Activated T-cell treated with anti-CD3 and anti-CD28 coated beads for 4 hours (primary cell): Measurements from ENCODE around the gene CAPS.

ENCODE experiments used
- DNase-seq: peaks from one replicate; pipeline ENCODE4 v3.0.0-alpha.2; 2020

Gene CAPS

DNA sequence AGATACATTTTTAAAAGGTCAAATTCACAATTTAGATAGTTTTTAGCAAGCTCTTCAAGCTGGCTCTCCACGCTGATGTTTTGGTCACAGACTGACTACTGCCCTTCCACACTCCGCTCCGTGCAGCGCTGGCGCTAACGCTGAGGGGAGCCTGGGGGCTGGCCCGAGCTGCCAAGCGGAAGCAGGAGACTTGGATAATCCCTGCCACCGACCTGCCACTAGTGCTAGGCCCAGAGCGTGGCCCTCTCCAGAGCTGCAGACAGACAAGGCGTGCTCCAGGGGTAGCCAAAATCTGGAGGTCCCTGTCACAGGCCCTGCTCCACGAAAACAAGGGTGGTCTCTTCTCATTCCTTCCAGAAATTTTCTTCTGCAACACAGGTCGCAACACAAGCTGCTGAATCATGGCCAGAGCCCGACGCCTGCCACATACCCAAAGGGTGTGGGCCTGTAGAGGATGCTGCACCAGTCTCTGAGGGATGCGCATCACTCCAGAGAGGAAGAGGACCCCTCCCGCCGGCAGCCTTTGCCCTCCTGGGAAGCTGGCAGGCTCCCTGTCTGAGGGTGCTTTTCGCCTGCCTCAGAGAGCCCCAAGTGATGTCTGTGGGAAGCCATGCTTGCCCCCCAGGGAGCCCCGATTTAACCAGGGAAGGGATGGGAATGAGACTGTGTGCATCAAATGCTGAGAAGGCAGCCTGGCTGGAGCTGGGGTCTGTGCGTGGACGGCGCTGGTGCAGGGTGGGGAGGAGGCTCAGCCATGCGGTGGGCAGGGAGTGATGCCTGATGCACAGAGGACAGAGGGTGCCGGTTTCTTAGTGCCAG, 21.6 kb downstream of the CAPS start:
- DNase-seq: no peak

DNA sequence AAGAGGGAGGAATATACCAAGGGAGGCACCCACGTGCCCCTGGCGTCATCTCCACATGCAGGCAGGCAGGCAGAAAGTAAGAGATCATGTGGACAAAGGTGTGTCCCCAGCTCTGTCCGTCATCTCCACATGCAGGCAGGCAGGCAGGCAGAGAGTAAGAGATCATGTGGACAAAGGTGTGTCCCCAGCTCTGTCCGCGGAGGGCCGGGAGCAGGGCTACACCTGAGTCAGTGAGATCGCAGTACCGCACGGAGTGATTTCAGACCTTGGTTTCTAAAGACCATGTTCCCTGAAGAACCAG, 22.2 kb downstream of the CAPS start:
- no peak for DNase-seq

DNA sequence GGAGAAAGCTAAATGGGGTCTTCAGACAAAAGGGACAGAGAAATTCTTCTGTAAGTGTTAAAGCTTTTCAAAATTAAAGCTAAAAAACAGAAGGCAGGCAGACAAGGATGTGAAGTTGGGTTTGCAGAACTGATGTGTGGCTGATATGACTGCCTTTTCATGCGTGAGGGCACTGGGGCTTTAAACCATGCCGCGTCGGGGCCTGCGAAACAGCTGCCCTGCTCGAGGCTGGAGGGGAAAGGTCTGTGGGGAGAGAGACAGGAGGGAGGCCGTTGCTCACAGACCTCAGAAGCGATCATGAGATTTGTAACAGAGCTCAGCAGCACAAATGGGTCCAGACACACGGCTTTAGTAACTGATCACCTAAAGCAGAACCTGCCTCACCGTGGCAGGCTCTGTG, 23.5 kb downstream of the CAPS start:
- no peak for DNase-seq

DNA sequence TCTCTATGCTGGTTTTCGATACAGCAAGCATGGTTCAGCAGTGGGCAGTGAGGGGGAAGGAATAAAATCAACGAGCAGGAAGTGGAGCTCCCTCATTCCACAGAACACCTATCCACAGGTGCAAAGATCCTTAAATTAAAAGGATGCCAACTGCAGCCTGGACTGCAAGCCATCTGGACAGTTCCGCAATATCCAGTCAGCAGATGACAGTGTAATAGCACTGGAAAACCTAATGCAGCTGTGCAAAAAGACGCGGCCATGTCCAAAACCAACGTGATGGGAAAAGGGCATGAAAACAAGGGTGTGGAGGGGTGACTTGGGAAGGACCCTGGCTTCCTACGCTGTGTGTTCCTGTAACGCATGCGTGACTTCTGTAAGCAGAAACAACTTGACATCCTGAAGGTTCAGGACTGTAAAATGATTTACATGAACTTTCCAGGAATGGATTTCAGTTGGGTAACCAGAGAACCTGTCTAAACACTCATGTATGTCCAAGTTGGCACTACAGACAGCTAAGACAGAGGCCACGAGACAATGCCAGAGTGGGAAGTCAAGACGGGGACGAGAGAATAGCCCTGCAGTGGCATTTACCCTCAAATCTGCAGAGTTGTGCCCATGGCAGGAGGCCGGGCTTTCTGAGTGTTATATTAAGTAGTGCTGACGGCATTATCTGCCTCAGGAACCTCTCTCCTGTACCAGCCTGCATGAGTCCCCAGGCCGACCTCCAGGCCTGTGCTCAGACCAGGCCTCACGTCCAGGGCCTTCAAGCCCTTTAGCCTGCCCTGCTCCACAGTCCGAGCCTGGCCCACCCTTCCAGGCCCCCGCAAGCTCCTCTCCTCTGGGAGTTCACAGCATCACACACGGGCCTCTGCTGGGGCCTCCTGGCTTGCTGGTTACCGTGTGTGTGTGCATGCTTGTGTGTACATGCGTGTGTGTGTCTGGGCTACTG, 26.5 kb downstream of the CAPS start:
- no peak for DNase-seq

DNA sequence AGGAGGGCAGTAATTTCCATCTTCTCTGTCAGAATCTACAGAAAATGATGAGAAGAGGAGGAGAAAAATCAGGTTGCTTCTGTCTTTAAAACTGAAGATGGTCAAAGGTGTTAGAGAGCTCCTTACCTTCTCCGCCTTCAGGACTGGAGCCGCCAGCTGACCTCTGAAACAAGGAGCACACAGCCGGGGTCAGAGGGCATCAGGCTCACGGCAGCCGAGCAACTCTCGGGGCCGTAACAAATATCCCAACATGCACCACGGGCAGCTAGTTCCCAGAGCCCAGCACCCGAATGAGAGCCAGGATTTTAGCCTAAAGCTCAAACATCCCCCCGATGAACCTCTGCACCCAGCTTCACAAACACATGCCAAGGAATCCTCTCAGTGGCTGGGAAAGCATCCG, 27.6 kb downstream of the CAPS start:
- DNase-seq: no peak

DNA sequence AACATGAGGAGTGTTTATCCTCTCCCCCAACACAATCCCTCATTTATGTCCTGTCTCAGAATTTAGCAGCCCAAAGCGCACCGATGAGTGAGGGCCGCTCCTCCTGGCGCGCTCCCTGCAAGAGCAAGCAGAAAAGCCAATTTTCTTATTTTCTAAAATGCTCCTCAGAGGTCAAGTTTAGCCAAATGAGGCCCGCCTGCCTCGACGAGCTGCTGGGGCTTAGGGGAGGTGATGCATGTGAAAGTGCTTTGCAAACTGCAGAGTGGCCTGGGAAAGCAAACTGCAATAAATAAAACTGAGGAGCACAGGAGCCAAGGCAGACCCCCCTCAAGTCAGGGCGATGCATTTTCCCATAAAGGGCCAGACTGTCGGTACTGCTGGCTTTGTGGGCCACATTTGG, 29.0 kb downstream of the CAPS start:
- DNase-seq: no peak

DNA sequence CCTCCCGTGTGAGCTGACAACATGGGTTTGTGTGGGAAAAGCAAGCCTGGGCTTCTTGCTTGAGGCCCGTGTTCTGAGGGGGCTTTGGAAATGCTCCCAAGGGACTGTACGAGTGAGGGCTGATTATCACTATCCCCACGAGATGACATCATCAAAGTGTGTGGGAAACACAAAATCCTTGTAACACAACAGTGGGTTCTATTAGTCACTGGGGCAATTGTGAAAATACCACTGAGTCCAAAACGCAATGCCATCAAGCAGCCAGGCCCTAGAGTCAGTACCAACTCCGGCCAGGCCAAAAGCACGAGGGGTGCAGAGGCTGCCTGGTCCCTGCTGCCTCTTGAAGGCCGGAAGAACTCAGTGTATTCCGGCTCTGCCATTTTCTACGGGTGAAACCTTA, 29.6 kb downstream of the CAPS start:
- DNase-seq: no peak

DNA sequence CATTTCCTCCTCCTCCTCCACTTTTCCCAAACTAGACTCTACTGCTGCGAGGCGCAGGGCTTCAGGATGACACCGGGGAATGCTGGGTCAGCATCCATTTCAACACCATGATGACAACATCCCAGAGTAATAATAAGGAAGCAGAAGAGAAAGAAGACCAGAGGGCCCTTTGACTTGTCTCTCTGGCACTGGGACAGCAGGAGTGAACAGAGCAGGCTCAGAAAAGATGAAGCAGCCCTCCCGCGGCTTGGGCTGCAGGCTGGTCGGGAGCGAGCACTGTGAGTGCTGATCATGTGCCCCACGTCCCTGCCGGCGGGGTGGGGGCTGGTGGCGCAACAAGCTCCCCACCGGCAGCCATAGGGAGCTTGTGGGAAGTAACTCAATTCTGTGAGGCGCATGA, 33.4 kb downstream of the CAPS start:
- no peak for DNase-seq

DNA sequence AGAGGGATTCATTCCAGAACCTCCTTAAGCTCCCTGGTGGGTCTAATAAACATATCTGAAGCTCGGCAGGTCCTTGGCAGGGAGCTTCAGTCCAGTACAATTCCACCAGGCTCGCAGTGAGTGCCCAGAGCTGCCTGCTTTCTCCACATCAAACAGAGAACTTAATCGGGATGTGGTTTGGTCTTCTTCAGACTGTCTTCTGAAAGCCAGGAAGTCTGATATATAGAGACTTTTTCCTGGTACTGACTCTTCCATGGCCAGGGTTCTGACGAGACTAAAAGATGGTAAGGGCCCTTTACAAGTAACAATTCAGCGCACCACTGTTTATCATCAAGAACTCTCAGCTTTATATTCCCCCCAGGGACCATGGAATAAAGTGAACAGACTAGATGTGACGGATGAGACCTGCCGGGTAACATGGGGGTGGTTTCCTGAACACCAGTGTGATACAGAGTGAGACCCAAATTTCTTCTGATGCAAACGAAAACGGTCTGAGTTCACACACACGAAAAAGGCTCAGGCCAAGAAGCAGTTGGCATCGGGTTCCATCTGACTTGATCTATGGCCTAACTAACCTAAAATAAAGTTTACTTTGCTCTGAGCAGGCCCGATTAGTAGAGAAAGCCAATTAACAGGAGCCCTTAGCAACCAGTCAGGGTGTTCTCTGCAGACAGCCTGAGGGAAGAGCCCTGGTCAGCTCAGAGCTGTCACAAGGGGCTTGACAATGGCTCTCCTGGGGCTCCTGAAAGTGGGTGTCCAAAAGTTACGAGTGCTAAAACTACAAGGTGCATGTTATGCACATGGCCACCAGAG, 34.9 kb downstream of the CAPS start:
- DNase-seq: no peak

DNA sequence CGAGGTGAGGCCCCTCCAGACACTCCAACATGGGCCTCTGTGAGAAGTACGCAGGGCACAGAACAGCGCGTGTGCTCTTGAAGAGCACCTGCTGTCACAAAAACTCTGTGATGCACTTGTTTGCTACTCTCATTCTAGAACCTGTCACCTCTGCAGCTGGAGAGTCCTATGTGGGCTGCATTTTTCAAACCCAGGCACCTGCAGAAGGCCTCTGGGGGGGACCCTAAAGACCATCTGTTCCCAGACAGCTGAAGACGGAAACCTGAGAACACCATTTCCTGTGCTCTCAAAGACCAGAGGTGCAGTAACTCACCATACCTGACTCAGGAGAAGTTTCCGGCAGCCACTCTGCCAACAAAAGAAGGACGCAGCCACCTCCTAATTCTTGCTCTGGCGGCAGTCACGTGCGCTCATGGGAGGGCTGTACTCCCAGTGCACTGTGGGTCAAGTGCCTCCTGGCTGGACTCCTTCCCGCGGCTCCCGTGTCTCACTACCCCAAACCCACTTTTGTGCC, 35.8 kb downstream of the CAPS start:
- DNase-seq: no peak

DNA sequence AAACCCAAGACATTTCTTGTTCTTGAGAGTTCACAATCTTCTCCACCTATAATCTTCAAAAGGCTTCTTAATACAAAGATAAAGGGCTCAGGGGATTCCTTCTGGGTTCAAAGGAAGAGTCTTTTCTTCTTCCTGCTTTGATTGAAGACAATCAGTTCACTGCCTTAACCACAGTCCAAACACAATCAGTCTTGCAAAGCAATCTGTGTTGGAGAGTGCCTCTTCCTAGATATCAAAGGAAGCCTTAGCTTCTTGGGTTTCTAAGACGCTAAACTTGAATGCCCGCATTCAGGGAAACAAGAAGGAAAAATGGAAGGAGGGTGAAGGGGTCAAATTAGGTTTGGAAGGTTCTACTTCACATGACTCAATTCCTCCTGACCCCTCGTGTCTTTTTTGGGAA, 36.7 kb downstream of the CAPS start:
- no peak for DNase-seq

DNA sequence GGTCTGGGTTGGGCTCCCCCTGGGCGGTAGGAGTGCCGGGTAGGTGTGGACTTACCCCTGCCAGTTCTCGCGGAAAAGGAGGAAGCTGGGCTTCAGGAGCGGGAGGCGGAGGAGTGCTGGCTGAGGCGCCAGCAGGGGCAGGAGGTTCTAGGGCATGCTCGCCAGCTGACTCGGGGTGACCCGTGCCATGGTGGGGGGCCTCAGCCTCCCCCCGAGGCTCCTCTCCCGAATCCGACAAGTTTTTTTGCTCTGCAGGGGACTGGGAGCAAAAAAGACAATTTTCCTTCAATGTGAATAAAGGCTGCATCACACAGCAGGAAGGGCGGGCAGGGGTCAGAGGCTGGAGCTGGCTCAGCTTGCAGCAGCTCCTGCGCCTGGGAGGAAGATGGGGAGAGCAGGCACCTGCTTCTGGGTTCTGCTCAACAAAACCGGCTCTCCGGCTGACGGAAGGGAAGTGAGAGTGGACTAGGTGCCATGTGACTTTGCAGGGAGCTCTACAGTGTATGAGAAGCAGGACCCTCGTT, 37.3 kb downstream of the CAPS start:
- no peak for DNase-seq

DNA sequence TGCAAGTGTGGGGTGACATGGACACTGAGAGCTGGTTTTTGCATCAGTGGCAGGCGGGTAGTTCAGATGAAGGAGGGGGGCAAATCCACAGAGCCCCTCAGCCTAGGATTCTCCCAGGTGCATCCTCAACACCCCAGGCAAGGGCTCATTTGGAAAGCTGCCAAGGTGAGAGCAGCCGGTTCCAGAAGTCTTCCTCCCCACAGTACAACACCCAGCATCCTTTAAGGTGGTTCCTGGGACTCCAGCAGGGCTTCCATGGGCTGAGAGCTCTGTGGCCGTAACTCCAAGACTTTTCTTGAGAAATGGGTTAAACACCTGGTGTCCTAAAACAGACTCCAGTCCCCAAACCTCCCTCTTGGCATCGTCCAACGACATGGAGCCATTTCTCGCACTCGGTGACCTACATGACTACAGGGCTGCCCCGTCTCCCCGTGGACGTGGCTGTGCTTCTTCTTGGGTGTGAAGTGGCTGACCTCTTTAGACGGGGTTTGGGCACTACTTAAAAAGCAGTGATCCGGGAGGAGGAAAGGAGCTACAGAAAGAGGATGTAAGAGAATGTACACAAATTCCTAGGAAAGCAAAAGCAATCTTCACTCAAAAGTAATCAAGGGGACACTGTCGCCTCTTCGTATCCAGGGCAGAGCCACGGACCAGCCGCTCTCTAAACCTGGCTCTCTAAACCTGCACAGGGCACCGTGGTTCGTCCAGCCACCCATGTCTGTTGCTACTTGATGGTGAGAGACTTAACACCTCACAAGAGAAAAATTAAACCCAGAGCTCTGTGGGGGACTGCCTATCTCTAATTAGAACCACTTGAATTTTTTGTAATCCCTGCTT, 38.4 kb downstream of the CAPS start:
- no peak for DNase-seq

DNA sequence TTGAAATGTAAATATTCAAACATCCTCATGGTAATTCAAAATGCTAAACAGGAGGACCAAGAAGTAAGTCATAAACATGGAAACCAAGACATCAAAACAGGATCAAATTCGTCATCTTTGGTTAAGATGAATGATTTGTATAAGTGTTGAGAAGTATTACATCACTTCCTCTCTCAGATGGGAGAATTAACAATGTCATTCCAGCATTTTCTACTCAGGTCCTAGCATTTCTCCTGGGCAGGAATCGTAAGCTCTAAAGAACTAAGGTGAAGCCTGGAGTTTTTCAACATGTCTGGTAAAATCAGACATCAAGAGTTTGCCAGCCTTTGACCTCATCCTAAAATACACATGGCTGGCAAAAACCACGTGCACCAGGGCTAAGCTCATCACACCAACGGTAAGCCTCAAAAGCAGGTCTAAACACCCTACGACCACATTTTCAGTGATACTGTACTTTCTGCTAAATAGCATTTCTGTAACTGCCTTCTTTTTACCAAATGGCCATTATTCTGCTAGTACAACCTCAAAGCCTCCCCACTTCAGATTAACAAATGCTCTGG, 39.1 kb downstream of the CAPS start:
- no peak for DNase-seq

DNA sequence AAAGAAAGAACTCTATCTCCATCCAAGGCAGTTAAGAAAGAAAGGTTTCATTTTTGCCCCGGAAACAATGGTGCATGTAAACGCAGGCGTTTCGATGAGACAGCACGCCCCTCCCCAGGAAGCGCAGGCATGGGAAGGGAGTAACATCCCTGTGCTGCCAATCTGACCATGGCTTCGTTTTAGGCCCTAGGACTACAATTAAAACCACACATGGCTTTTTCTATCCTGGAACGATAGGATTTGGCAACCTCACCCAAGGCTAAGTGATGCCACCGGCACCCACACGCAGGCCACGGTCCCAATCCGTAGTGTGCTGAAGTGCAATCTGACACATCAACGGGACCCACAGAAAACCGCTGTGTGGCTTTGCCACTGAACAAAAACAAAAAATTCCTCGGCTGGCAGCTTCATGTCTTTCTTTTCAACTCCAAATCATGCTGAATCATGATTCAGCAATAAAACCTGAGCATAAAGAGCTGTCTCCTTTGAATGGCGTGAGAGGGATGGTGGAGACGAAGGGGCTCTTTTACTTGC, 39.7 kb downstream of the CAPS start:
- peak; percentile 21 for DNase-seq

DNA sequence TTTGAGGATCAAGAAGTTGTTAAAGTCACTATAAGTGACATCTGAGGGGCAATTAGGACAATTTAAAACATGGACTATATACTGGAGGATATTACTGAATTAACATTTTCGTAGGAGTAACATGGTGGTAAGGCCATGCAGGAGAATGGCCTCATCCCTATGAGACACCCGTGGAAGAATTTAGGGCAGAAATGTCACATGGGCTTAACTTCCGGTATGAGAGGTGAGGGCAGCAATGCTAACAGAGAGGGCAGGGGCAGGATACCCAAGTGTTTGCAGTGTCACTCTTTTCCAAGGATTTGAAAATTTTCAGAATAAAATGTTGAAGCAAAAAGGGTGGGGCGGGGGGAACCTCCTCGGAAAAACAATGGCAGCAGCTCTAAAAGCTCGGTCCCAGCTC, 40.2 kb downstream of the CAPS start:
- no peak for DNase-seq

DNA sequence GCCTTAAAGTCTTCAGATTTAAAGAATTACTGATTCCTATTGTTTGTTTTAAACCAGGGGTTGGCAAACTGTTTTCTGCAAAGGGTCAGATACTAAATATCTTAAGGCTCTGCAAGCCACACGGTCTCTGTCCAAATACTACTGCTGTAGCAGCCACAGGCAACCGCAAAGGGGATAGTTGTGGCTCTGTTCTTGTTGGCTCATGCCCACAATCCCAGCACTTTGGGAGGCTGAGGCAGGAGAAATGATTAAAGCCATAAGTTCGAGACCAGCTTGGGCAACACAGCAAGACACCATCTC, 41.5 kb downstream of the CAPS start:
- no peak for DNase-seq

DNA sequence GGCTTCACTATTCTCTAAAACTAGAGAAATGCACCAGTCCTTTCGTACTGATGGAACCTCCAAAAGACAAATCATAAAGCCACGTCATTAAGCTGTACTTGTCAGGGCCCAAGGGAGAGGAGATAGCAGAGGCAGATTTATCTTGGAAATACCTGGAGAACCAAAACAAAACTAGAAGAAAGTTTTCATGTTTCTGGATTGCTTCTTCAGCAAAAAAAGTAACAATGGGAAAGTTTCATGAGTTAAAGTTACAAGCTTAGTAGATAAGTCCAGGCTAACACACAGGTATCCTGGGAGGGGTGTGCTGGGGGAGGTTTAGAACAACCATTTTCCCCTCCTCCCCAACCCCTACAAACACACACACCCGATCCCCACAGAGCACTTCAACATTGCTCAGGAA, 42.3 kb downstream of the CAPS start:
- DNase-seq: no peak

DNA sequence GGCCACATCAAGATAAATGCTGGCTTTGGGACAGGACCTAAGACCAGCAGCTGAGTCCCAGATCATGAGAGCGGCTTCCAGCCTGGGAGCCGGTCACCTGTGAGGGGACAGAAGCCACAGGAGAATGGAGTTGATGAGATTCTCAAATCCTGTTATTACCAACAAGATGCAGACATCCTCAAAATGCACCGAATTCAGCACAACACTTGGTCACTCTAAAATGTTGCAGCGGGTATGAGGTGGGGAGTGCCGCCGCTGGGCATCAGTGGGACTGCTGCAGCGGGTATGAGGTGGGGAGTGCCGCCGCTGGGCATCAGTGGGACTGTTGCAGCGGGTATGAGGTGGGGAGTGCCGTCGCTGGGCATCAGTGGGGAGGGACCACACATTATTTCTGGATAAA, 42.7 kb downstream of the CAPS start:
- no peak for DNase-seq

DNA sequence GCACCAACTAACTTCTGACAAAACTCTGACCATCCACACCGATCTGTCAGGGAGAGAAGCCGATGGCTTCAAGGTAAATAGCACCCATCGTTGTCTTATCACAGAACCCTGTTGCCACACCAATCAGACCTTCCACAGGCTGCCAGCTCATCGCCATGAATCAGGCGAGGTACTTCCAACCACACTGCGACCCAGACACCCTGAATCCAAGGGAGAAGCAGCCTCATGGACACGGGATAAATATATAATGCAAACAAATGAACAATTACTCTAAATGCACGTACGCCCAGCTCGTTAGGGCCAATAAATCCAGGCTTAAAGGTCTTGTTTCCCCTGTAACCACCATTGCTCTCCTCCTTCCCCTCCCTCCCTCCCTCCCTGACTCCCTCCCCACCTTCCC, 43.1 kb downstream of the CAPS start:
- DNase-seq: no peak

DNA sequence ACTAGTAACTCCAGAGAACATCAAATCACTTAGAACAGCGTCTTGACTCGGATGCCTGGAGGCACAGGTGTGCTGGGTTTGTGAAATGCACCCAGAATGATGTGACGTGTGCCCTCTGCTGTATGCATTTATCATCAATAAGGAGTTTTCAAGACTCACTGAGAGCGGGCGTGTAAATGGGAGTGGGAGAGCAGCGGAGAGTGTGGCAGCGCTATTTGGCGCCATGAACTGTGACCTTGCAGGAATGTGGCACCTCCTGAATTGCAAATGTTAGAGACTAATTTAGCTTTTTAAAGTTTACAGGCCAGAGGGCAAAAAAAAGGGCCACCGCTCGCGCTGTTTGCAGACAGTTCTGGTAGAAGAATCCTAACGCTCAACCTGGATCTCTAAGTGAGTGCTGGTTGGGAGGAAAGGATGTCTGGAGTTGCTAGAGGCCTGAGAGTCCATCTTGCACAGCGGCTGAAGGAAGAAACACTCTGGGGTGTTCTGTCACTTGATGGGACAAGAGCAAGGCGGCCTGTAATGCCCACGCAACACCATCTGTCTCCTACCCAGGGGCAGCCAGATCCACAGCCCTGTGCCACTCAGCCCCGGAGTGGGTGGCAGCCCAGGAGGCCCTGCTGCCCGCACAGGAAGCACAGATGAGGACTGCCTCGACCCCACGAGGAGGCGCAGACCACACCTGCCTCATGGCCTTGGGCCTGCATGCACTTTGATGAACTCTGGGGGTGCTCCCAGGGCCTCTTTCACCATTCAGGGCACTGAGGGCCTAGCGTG, 44.2 kb downstream of the CAPS start:
- DNase-seq: no peak
